IPS DF 4.7 (cell line): ENCODE data around the gene CHRNB4.
A peak's percentile ranks its signal among the peaks of the same experiment; 100 is the strongest.

ENCODE experiments used
- DNase-seq: peaks from one replicate; pipeline ENCODE4 v3.0.0-alpha.2; 2013; ENCODE audit warnings: low spot score; ENCODE audit errors: extremely low read depth

The CHRNB4 gene

DNA sequence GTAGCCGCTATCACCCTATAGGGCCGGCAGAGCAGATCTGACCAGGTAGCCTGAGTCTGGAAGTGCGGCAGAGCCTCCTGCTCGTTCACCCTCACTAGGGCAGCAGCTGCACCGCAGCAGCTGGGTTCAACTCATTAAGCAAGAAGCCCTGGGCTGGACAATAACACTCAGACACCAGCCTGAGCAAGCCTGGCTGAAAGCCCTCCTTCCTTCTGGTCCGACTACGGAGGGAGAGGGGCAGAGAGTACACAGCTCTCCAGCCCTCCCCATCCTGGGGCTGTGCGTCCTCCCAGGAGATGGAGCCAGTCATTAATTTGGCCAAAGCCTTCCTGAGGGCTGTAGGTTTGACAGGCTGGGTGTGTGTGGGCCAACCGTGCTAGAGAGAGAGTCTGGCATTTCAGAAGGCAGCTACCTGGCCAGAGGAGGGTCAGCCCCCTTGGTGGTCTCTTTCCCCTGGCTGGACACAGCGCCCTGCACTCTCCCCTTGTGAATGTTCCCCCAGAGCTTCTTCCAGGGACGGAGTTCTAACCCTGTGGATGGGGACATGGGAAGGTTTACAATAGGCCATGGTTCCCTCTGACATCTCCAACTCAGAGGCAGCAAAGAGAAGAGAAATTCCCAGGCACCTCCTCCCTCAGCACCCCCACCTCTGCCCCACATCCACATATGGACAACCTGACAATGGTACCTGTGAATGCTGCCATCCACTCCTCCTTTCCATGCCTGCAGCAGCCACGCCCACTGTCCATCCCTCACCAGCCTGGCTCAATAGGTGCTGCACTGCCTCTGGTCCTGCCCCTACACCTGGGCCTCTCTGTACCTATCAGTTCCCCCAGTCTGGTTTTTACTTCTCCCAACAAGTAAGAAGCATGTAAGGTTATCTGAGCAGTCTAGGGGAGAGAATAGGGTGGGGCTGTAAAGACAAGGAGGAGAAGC is 6.5 kb downstream of the CHRNB4 start:
- DNase-seq, result no peak

DNA sequence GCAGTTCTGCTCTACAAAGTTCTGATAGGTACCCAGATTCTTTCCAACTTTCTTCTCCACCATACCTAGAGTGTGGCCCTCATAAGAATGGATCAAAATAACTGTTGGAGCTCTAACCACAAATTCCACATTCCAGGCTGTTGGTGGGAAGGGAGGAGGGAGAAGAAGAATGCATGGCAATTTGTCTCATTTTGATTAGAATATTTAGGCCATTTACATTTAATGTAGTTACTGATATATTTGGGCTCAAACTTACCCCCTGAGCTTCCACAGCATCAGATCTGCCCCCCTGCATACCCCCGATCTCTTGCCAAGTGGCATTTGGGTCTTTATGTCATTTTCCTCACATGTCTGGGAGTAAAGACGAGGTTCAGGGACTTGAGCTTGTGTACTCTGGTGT is 7.7 kb downstream of the CHRNB4 start:
- no peak for DNase-seq

DNA sequence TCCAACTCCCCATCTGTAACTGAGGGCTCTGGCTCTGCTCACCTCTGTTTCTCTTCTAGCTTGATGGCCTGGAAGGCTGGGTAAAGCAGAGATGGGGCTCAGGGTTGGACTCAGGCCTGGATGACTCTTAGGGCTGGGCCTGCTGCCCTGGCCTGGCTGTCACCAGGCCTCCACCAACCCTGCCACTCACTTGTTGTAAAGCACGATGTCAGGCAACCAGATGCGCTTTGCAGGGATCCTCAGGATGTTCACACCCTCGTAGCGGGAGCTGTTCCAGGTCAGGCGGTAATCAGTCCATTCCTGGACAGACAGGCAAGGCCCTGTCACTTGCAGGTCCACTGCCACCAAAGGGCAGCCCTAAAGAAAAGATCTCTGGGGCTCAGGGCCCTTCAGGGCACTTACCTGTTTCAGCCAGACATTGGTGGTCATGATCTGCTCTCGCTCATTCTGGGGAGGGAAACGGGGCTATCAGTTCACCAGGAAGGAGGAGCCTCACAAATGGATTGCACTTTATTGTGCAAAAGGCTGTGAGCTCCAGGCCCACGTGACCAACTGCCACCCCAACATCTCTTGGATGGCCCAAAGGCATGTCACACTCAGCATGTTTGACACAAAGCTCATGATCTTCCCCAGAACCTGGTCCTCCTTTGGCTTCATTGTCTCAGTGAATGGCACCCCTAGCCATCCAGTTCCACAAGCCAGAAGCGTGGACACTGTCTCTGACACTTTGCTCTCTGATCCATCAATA is 9.9 kb downstream of the CHRNB4 start:
- DNase-seq, result no peak

DNA sequence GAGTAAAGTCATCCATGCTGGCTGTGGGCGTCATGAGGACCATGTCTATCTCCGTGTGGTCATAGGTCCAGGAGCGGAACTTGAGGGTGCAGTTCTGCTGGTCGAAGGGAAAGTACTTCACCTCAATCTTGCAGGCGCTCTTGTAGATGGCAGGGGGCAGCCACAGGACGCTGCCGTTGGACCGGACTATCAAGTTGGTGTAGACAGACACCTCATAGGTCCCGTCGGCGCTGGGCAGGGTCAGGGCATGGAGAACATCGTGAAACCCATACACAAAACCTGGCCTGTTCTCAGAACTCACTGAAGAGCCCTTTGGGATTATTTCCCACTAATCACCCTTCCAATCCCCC is 11.3 kb downstream of the CHRNB4 start:
- DNase-seq, result no peak

DNA sequence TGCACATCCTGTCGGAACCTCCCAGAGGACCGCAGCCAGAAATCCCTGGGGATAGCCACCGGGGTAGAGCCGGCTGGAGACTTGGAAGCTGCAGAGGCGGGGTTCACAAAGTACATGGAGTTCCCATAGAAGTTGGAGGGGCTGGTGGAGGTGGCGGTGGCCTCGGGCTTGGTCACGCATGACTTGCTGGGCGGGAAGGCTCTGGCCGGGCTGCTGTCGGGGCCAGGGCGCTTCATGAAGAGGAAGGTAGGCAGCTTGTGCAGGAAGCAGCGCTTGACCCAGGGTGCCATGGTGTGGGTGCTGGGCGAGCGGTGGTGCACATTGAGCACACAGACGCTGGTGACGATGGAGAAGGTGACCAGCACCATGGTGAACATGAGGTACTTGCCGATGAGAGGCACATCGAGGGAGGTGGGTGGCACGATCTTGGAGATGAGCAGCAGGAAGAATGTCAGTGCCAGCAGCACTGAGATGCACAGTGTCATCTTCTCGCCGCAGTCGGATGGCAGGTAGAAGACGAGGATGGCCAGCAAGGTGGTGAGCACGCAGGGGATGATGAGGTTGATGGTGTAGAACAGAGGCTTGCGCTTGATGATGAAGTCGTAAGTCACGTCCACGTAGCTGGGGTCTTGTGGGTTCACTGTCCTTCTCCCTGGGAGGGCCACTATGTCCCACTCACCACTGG is 11.8 kb downstream of the CHRNB4 start:
- DNase-seq, result no peak

DNA sequence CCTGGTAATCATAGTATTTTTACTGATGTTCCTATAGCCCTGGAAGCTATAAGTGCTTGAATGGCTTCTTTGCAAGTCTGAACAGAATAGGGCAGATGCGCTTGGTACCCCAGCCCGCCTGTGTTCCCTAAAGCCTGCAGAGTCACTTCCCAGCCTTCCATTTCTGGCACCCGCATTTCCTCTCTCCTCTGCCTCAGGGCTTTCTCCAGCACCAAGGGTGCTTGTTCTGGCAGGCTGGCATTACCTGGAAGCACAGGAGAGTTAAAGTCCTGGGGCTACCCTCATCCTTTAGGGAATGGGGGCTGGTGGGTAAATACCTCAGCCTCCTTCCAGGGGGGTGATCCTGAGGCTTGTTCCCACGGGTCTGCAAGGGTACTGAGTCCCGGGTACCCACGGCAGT is 12.8 kb downstream of the CHRNB4 start:
- DNase-seq, result no peak

GRCh38 chr15:78627348-78627747 is 13.7 kb downstream of the CHRNB4 start:
- no peak for DNase-seq

- no peak for DNase-seq
These were observed 14.5 kb downstream of the CHRNB4 start for GRCh38 chr15:78626381-78626995.

DNA sequence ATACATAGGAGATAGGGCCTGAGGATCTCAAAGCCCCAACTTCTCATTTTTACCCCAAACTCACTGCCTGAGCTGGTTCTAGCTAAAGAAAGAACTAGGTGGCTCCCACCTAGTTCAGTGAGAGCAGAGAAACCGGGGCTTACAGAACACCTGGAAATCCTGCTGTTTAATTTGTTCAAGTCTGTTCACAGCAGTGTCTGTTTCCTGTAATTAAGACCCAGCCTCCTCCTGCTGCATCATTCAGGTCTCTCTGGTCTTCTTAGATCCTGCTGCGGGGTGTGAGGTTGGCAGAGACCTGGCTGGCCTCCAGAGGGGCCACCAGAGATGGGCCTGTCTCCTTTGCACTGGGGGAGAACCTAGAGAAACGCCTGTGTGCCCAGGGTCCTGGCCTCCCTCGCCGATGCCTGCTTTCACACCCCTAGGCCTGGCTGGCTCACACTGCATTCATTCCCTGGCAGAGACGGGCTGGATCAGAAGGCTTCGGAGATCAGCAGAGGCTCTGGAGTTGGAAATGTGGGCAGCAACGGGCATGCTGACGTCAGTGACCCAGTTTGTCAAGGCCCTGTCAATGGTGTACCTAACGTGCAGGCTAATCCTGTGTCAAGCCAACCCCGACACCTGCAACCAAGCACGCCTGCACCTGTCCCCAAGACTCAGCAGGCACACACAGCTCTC is 15.3 kb downstream of the CHRNB4 start:
- DNase-seq, result no peak

DNA sequence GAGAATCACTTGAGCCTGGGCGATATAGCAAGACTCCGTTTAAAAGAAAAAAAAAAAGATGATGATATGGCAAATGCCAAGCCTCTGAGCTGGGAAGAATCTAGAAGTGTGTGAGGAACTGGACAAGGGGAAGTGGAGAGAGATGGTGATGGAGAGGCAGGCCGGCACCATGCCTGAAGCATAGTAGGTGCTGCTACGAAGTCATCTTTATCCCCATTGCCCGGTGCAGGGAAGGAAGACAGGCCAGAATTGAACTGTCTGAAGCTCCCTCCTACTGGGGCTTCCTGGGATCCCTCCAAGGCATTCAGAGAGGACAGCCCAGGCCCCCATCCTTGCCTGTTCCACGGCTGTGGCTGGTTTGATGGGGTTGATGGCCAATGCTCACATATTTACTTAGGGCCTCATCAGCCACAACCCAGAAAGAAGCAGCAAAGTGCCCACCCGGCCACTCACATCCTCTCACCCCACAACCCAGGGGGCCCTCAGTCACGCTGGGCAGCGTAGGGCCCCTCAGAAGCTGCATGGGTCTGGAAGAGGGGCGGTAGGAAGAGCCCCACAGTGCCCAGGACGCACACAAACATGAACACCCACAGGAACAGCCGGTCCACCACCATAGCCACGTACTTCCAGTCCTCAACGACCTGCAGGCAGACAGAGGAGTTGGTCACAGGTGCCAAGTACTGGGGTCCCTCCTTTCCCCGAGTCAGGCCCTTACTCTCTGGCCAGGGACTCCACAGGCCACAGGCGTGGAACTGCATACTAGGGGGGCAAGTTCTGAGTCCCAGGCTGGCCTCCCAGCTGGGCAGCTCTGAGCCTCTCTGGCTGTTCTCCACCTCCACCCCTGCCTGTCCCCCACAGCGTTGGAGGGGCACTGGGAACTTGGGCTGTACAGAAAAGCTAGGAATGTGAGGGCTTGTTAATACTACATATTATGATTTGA is 16.1 kb downstream of the CHRNB4 start:
- DNase-seq, result no peak

- DNase-seq, result no peak
These were observed 17.1 kb downstream of the CHRNB4 start for GRCh38 chr15:78623786-78624497.

DNA sequence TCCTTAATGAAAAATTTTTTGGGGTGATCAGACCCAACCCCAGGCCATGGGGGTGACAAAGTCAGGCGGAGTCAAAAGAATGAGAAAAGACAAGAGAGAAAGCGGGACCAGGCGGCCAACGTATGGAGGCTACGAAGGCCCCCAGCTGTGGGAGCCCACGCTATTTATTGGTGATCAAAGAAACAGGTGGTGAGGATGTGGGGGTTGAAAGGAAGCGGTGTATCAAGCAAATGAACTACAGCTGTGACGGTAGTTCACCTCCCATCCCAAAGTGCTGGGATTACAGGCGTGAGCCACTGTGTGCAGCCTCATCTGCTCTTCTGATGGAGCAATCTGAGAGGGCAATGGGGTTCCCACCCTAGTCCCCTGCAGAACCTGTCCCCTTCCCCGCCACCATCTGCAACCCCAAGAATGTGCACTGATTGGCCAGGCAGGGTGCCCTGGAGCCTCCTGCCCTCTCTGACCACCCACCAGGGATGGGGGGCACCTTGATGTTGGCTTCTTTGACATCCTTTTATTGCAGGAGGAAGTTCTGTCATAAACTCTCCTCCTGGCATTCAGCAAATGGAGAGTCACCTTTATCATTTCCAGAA is 19.1 kb downstream of the CHRNB4 start:
- DNase-seq, result no peak

GRCh38 chr15:78620527-78621421 is 20.2 kb downstream of the CHRNB4 start, which contains the start of gene CHRNA3:
TSS of gene CHRNA3 (minus strand) at chr15:78620996. CDS start at chr15:78620794, 202 bp downstream.
- no peak for DNase-seq

- DNase-seq, result no peak
These were observed 20.9 kb downstream of the CHRNB4 start for GRCh38 chr15:78620021-78620526.

DNA sequence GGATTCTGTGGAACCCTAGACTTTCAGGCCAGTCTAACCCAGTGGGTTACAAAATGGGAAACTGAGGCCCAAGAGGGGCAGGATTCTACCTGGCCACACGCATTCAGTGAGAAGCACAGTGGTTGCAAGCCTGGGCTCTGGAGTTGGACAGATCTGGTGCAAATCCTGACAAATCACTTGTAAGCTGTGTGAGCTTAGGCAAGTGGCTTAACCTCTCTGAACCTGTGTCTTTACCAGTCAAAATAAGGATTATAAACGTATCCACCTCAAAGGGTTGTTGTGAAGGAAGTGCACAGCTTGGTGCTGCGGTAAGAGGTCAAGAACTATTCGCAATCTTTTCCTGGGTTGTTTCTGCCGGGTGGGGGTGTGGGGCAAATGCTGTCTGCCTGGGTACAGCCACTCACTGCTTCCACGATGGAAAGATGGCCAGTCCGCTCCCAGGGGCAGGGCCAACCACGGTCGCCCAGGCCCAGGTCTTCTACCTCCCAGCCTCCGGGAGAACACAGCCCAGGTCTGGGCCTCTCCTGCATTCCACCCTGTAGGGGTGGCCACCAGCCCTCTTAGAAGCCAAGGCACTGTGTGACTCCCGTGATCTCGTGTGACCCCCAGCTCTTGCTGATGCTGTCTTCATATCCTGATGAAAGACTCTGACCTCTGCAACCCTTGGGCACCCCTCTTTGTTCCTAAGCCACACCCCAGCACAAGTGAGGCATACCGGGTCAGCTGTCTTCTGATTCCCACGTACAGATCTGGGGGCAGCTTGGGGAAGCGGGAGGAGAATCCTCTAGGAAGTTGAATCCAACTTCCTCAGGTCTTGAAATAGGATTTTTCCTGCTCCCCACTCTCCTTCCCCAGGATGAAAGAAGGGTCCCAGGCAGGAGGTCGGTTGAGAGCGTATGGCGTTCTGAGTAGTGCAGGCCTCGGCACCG is 21.7 kb downstream of the CHRNB4 start:
- no peak for DNase-seq

GRCh38 chr15:78618490-78618934 is 22.5 kb downstream of the CHRNB4 start:
- peak; percentile 79 for DNase-seq
